Stimulated activated memory B cell treated with anti-CD40 and anti-IgM and Interleukin-4, amounts not matched to agents 10 μg/mL and 1 μg/mL and 100 μg/mL, for 72 hours (primary cell): Measurements from ENCODE around the gene MMP20.
A peak's percentile ranks its signal among the peaks of the same experiment; 100 is the strongest.

Source experiments
- ATAC-seq: fragments of 150-1000 bp; cut with Tn5 transposase; 2 replicates; pipeline ENCODE4 v1.10.0; 2021
- H3K27ac Mint-ChIP-seq: one replicate; pipeline ENCODE4 v1.8.0; 2022; ENCODE audit warnings: mild to moderate bottlenecking, mixed read lengths
- H3K27me3 Mint-ChIP-seq: one replicate; pipeline ENCODE4 v1.8.0; 2022; ENCODE audit warnings: mixed read lengths
- H3K36me3 Mint-ChIP-seq: one replicate; pipeline ENCODE4 v1.8.0; 2022; ENCODE audit warnings: mixed read lengths
- H3K4me1 Mint-ChIP-seq: one replicate; pipeline ENCODE4 v1.8.0; 2022; ENCODE audit warnings: mixed read lengths
- H3K4me3 Mint-ChIP-seq: one replicate; pipeline ENCODE4 v1.8.0; 2022; ENCODE audit warnings: mild to moderate bottlenecking, moderate library complexity, mixed read lengths
- H3K9me3 Mint-ChIP-seq: one replicate; pipeline ENCODE4 v1.8.0; 2022; ENCODE audit warnings: mixed read lengths

Gene MMP20

DNA sequence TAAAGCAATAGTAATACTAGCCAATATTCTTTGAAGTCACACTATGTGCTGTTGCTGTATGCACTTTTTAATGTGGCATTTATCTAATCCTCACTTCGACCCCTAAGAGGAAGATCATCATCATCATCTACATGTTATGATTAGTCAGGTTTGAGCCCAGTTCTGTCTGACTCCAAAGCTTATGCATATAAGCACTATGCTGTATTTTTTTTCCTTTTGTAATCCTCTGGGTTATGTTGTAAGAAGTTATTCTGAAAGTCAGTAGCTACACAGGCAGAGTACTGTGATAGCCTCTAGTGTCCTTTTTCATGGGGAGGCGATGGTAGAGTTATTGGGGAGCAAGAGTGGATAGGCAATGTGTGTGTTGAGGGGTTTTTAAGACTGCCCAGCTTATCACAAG lies 11.1 kb downstream of the MMP20 start:
- Mint-ChIP-seq H3K27ac (no peak overlapping the region), H3K27me3 (no peaks in the 10 kb centered on the region), H3K4me3 (no peak overlapping the region), H3K9me3 (no peaks in the 10 kb centered on the region), H3K36me3 (no peaks in the 10 kb centered on the region), H3K4me1 (peaks cover 22% of the 10 kb centered on the region)
- no peak for ATAC-seq

DNA sequence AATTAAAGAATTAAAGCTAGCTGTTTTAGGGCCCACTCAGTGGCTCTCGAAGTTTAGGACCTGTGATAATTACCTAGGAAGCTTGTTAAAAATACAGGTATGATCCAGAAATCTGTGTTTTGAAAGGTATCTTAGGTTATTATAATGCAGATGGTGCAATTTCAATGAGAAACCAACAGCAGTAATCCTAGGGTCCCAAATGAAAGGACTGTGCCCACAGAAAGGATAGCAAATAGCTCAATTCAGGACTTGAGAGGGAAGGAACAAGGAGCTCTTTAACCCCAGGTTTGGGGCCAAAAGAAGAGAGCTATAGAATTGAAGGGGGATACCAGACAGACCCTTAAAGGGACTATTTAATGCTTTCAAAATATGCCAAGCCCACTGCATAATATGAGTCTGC lies 11.7 kb downstream of the MMP20 start:
- Mint-ChIP-seq H3K27me3 (no peaks in the 10 kb centered on the region), H3K4me1 (peaks cover 22% of the 10 kb centered on the region), H3K27ac (peak overlapping the region; percentile 82), H3K9me3 (no peaks in the 10 kb centered on the region), H3K4me3 (no peak overlapping the region), H3K36me3 (no peaks in the 10 kb centered on the region)
- no peak for ATAC-seq

DNA sequence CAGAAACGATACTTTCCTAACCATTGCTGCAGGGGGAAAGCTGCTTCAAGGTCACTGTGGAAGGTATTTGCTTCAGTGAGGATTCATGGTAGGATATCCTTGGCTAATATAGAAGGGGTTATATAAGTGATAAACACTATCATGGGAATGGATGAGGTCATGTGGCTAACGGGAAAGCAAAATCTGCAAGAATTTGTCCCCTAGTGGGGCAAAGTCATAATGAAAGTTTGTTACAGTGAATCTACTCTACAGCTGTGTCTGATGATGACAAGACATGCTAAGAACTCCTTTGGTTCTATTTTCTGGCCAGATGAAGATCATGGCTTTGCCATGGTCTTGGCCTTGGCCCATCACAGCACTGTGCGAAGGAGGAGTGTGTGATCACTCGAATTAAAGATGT lies 13.8 kb downstream of the MMP20 start:
- Mint-ChIP-seq H3K27me3 (peaks cover 1% of the 10 kb centered on the region), H3K9me3 (no peaks in the 10 kb centered on the region), H3K4me3 (no peak overlapping the region), H3K4me1 (peaks cover 22% of the 10 kb centered on the region), H3K27ac (peak overlapping the region; percentile 11), H3K36me3 (no peaks in the 10 kb centered on the region)
- ATAC-seq = peak; percentile 32

DNA sequence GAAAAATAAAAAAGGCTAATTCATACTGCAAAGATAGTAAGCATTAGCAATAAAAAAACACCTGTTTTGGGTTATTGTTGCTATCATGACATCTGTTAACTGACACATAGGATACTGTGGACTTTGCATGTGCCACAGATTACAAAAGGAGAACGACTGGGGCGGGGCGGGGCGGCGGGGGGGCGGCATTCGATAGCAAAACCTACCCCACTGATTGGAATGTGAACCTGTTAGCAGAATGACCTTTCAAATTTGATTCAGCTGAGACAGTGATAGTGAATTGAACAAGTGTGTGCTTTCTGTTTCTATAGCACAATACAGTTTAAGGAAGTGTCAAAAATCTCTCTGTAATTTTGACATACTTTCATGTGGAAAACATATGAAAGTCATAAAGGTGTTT lies 14.9 kb downstream of the MMP20 start:
- Mint-ChIP-seq H3K4me1 (peaks cover 22% of the 10 kb centered on the region), H3K27ac (no peak overlapping the region), H3K27me3 (peaks cover 9% of the 10 kb centered on the region), H3K9me3 (no peaks in the 10 kb centered on the region), H3K4me3 (no peak overlapping the region), H3K36me3 (no peaks in the 10 kb centered on the region)
- ATAC-seq = peak; percentile 49

DNA sequence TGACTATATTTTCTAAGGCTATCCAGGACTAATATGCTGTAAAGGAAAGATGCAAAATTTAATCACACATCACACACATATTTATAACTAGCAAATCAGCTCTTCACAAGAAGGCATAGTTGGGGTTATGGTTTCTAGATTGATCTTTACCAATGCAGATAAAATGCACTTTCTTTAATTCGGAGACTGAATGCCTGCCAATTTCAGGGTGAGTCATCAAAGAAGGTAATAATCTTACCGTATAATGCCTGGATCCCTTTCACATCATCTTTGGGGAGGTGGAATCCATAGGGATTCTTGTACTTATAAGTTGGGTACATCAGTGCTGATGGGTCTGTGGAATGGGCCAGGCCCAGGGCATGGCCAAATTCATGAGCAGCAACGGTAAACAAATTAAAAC lies 16.4 kb downstream of the MMP20 start:
- H3K4me1 Mint-ChIP-seq = peaks cover 22% of the 10 kb centered on the region
- H3K9me3 Mint-ChIP-seq = no peaks in the 10 kb centered on the region
- no peaks in the 10 kb centered on the region for H3K36me3 Mint-ChIP-seq
- no peak overlapping the region for H3K27ac Mint-ChIP-seq
- H3K4me3 Mint-ChIP-seq = no peak overlapping the region
- ATAC-seq = no peak
- H3K27me3 Mint-ChIP-seq = peaks cover 9% of the 10 kb centered on the region

DNA sequence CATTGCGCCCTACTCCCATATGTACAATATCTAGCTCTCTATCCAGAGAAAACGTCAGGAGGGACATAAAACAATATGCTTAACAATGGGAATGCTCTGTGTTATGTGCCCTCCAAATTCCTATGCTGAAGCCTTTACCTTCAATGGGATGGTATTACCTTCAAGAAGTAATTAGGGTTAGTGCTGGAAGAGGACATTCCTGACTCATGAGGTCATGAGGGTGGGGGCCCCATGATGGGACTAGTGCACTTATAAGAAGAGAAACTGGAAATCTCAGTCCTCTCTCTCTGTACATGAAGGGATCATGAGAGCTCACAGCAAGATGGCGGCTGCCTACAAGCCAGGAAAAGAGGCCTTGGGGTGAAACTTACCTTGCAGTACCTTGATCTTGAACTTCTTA lies 20.3 kb downstream of the MMP20 start:
- H3K36me3 Mint-ChIP-seq = no peaks in the 10 kb centered on the region
- no peak overlapping the region for H3K4me3 Mint-ChIP-seq
- H3K9me3 Mint-ChIP-seq = no peaks in the 10 kb centered on the region
- H3K27ac Mint-ChIP-seq = no peak overlapping the region
- peaks cover 14% of the 10 kb centered on the region for H3K4me1 Mint-ChIP-seq
- H3K27me3 Mint-ChIP-seq = peaks cover 17% of the 10 kb centered on the region
- no peak for ATAC-seq

DNA sequence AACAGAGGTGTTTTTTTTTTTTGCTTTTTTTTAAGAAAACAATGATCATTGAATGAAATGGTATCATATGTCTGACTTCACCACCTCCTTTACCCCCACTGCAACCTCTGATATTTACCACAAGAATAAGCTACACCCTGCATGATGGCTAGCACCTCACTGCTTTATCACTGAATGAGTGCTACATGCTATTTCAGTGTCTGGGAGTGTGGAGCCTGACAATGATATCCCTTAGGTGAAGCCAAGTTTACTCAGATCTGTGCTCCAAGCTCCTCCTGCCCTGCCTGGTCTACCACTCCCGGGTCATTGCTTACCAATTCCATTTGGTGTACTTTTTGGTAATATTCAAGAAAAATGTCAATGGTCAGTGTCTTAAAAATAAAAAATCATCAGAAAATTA lies 21.1 kb downstream of the MMP20 start:
- Mint-ChIP-seq H3K9me3 (no peaks in the 10 kb centered on the region), H3K4me1 (peaks cover 23% of the 10 kb centered on the region)

DNA sequence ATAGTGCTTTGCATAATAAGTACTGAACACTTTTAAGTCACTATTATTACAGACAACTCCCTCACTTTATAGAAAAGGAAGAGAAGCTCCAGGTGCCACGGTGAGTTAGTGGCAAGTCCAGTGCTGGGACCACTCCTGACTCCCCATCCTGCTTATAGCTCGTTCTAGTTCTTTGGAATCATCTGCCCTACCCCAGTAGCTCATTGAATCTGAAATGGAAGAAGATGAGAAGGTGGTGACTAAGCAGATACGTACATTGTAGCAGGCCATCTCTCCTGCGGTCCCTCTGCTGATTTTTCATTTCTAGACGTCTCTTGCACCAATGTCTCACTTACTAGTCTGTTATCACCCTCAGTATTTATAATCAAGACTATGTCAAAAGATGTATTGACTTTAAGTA lies 21.6 kb downstream of the MMP20 start:
- peaks cover 26% of the 10 kb centered on the region for H3K4me1 Mint-ChIP-seq
- ATAC-seq = no peak
- no peaks in the 10 kb centered on the region for H3K9me3 Mint-ChIP-seq
- no peak overlapping the region for H3K27ac Mint-ChIP-seq
- H3K36me3 Mint-ChIP-seq = no peaks in the 10 kb centered on the region
- H3K27me3 Mint-ChIP-seq = peaks cover 17% of the 10 kb centered on the region
- no peak overlapping the region for H3K4me3 Mint-ChIP-seq

More for the DNA sequence above, 21.1 kb downstream of the MMP20 start:
- H3K27ac Mint-ChIP-seq = no peak overlapping the region
- H3K36me3 Mint-ChIP-seq = no peaks in the 10 kb centered on the region
- ATAC-seq = no peak
- H3K4me3 Mint-ChIP-seq = no peak overlapping the region
- peaks cover 17% of the 10 kb centered on the region for H3K27me3 Mint-ChIP-seq

DNA sequence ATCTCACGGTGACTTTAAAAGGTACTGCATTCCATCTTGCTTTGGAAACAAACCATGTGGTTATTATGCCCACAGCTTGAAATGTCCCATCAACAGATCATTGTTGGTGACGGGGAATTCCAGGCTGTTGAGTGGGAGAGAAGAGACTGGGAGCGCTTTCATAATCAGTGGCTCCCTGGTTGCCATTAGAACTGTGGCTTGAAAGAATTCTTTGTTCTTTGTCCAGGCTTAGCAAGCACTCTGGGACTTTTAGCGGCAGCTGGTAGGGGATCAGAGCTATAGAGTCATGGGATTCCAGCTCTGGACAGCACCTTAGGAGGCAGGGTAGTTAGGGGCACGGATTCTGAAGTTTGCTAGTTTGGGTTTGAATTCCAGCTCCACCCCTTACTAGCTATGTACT lies 22.0 kb downstream of the MMP20 start:
- Mint-ChIP-seq H3K4me1 (peaks cover 26% of the 10 kb centered on the region), H3K4me3 (no peak overlapping the region), H3K27me3 (peaks cover 17% of the 10 kb centered on the region), H3K36me3 (no peaks in the 10 kb centered on the region), H3K27ac (no peak overlapping the region), H3K9me3 (no peaks in the 10 kb centered on the region)
- ATAC-seq = no peak

DNA sequence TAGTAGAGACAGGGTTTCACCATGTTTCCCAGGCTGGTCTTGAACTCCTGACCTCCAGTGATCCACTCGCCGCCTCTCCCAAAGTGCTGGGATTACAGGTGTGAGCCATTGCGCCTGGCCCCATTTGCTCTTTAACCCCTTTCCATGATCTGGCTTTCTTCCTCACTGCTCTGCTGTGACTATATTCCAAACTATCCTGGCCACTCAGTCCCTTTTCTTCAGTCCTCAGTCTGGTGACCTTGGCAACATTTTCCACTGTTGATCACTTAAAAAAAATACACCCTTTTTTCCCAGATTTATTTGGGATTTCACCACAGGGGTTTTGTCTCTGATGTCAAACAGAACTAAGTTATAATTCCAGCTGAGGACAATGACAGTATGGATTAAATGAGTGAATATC lies 24.5 kb downstream of the MMP20 start:
- Mint-ChIP-seq H3K4me1 (peaks cover 37% of the 10 kb centered on the region), H3K27me3 (peaks cover 9% of the 10 kb centered on the region), H3K36me3 (no peaks in the 10 kb centered on the region), H3K27ac (peak overlapping the region; percentile 40), H3K9me3 (no peaks in the 10 kb centered on the region), H3K4me3 (no peak overlapping the region)
- no peak for ATAC-seq

DNA sequence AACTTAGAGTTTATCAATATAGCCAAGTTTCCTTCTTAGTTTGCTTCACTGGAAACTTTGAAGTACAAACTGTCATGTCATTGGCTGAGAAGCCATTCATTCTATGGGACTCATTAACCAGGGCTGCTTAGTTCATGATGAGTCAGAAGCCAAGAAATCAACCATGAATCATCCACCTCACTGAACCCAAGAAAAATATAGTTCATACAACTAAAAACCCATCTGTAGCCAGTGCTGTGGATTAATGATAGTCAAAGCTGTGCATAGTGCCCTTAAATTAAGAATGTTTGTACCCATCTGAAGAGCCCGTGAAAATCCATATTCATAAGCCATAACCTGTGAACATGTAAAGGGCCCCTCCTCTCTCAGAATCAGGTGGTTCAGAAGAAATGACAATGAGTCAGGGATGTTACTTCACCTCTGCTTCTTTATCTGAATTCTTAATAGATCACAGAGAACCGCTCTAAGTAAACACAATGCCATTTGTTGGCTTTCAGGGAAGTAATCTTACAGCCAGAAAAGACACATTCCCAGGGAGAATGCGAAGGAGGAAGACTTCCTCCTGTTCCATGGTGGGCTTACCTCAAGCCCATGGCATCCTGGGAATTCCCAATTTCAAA lies 25.4 kb downstream of the MMP20 start:
- ATAC-seq = peak; percentile 88
- Mint-ChIP-seq H3K4me3 (no peak overlapping the region), H3K36me3 (no peaks in the 10 kb centered on the region), H3K4me1 (peaks cover 37% of the 10 kb centered on the region), H3K9me3 (no peaks in the 10 kb centered on the region), H3K27ac (peak overlapping the region; percentile 40), H3K27me3 (peaks cover 8% of the 10 kb centered on the region)

DNA sequence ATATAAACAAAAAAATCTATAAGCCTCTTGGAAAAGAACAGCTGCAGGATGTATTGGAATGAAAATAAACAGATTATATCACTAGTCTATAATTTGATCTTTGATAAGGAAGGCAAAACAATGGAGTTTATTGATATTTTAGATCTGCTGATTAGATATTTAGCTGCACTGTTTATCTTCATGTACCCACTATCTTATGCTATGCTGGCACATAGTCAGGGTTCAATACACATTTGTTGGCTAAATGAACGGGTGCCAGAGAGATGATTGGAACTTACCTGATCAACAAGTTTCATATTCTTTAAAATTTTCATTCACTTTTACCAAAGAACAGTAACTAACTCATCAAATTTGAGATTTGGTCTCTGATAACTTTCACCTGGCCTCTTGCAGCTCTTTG lies 26.9 kb downstream of the MMP20 start:
- no peaks in the 10 kb centered on the region for H3K9me3 Mint-ChIP-seq
- peaks cover 8% of the 10 kb centered on the region for H3K27me3 Mint-ChIP-seq
- no peak for ATAC-seq
- H3K4me3 Mint-ChIP-seq = no peak overlapping the region
- H3K4me1 Mint-ChIP-seq = peaks cover 37% of the 10 kb centered on the region
- no peaks in the 10 kb centered on the region for H3K36me3 Mint-ChIP-seq
- no peak overlapping the region for H3K27ac Mint-ChIP-seq

DNA sequence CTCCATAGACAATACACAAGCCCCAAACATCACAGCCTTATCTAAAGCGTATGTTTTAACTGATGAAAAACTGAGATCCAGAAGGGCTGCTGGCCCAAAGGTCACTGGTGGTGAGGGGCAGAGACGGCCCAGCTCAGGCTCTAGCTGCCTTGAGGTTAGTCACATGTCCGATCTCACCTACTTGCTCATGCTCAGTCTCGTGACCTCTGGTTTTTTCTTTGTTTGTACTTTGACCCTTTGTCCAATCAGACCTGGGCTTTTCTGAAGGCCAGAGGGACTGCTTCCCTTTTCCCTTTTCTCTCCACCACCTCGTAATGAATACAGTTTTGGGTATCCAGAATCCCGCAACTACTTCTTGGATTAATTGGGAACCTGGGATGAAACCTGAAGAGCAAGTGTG lies 28.6 kb downstream of the MMP20 start:
- Mint-ChIP-seq H3K36me3 (no peaks in the 10 kb centered on the region), H3K27ac (no peak overlapping the region), H3K9me3 (no peaks in the 10 kb centered on the region), H3K27me3 (peaks cover 3% of the 10 kb centered on the region), H3K4me1 (peaks cover 36% of the 10 kb centered on the region), H3K4me3 (no peak overlapping the region)
- ATAC-seq = no peak

DNA sequence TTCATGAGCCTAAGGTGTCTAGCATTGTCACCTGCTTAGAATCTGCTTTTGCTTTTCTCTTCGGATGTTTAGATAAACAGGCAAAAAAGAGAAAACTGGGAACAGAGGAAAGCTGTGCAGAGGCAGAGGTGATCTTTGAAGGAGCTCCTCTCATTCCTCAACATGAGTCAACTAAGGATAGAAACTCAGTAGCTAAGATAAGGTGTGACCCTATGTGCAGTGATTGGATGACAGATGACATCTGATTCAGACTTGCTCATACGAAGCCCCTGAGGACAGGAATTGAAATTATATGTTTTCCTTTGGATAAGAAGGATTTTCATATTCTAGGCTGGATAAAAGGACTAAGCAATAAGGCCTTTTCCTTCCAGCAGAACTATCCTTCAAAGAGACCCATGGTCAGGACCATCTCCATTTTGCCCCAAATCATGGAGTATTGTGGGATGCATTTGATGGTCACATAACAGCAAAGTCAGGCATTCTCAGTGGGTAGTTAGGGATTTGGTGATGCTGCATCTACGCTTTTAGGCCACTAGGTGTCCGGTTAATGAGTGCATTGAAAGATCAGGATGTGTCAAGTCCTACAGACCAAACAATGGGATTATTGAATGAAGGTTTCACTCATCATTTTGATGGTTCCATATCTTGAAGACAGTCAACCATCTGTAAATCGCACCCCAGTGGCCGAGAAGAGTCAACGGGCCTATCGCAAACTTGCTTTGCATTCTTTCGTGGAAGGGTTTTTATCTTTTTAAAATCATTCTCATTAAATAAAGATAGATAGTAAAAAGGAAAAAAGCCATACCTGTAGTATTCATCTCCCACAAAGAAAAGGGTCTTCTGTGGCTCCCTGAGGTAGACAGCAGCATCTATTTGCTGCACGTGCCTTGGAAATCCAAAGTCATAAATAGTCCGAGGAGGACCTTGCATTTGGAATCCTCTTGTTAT lies 32.2 kb downstream of the MMP20 start:
- no peak overlapping the region for H3K4me3 Mint-ChIP-seq
- H3K9me3 Mint-ChIP-seq = no peaks in the 10 kb centered on the region
- no peaks in the 10 kb centered on the region for H3K36me3 Mint-ChIP-seq
- ATAC-seq = no peak
- peaks cover 44% of the 10 kb centered on the region for H3K4me1 Mint-ChIP-seq
- no peak overlapping the region for H3K27ac Mint-ChIP-seq
- H3K27me3 Mint-ChIP-seq = no peaks in the 10 kb centered on the region

DNA sequence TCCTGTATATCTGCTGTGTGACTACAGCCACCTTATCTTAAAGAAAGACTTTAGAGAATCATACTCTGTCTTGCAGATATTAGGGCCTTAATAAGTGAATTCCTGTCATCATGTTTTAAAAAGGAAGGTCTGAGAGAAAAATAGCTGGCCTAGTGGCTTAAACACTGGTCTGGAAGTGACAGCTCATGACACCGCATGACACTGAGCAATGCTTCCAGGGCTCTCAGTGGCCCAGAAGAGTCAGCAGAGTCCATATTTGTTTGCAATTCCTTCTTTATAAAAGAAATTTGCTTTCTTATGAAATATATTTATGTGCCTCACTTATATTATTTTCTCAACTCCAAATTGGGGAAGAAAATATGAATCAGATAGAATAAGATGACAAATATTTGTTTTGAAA lies 33.0 kb downstream of the MMP20 start:
- peaks cover 40% of the 10 kb centered on the region for H3K4me1 Mint-ChIP-seq
- no peak overlapping the region for H3K4me3 Mint-ChIP-seq
- H3K9me3 Mint-ChIP-seq = no peaks in the 10 kb centered on the region
- no peaks in the 10 kb centered on the region for H3K27me3 Mint-ChIP-seq
- H3K36me3 Mint-ChIP-seq = no peaks in the 10 kb centered on the region
- no peak for ATAC-seq
- H3K27ac Mint-ChIP-seq = peak overlapping the region; percentile 40

DNA sequence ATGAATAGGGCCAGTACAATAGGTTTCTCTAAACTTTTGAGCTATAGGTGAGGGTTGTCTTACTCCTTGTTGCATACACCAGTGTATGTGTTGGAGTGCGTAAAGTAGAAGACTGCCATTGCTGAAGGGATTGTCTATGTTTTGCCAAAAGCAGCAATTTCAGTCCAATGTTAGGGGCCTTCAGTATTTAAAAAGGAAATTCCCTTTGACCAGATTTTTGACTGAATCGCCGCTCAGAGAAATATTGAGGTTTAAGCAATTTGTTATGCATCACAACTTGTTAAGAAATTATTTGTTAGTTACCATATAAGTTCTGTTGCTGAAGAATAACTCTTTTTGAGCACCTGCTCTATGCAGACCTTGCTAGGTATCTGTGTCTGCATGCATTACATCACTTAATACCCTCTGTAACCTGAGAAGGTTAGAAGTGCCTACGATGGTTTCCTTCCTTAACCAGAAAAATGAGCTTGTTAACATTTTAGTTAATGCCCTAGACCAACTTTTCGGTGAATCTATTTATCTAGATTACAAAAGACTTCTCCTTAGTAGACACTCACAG lies 33.9 kb downstream of the MMP20 start:
- Mint-ChIP-seq H3K4me3 (no peak overlapping the region), H3K36me3 (no peaks in the 10 kb centered on the region), H3K9me3 (no peaks in the 10 kb centered on the region), H3K4me1 (peaks cover 33% of the 10 kb centered on the region), H3K27me3 (no peaks in the 10 kb centered on the region), H3K27ac (peak overlapping the region; percentile 75)
- peak; percentile 31 for ATAC-seq
